Lower lobe of right lung (tissue), 2 donors: ENCODE data around the gene CRTC1. TPM values are rescaled to one million over a fixed set of nuclear protein-coding genes. Genes with fewer than 3 reads are reported as not detected.

Source experiments
- ATAC-seq, 2 donors: fragments of 200-7000 bp; cut with Tn5 transposase; one replicate each; pipeline ENCODE4 v1.9.1; 2020 to 2022; ENCODE audit warnings: mild to moderate bottlenecking in 2 of 2, moderate library complexity in 2 of 2
- DNase-seq: peaks from one replicate; pipeline ENCODE4 v3.0.0-alpha.2; 2020
- H3K27ac ChIP-seq: fragments of 200-600 bp; one replicate; pipeline ENCODE4 v1.8.0; 2022
- H3K27me3 ChIP-seq: fragments of 200-600 bp; one replicate; pipeline ENCODE4 v1.8.0; 2022; ENCODE audit warnings: low read depth
- H3K36me3 ChIP-seq: fragments of 200-600 bp; one replicate; pipeline ENCODE4 v1.8.0; 2022; ENCODE audit warnings: mild to moderate bottlenecking
- H3K4me1 ChIP-seq: fragments of 200-600 bp; one replicate; pipeline ENCODE4 v1.8.0; 2022
- H3K4me3 ChIP-seq: fragments of 200-600 bp; one replicate; pipeline ENCODE4 v1.8.0; 2022; ENCODE audit warnings: mild to moderate bottlenecking
- H3K9me3 ChIP-seq: fragments of 200-600 bp; one replicate; pipeline ENCODE4 v1.8.0; 2022
- CTCF ChIP-seq: fragments of 200-600 bp; IDR thresholded peaks from one replicate; pipeline ENCODE4 v1.8.0; 2022; ENCODE audit warnings: antibody characterized with exemption, mild to moderate bottlenecking
- intact Hi-C: fragments of 100-400 bp; cut with DNase I; formaldehyde crosslinking; loops from one replicate; pipeline ENCODE4 v1.11.0; 2022
- long read RNA-seq: library from polyadenylated mRNA; unstranded; transcript quantifications from one replicate; pipeline ENCODE4 v2.0.0, GENCODE V29; 2021
- total RNA-seq: library from RNA; stranded (reverse); fragmentation: NEBNext Ultra II Directional; extraction: Animal tissue kit (Norgen Biotek cat#: 25700); gene quantifications from one replicate; pipeline ENCODE4 v1.2.1, GENCODE V29; 2021
- donor health status: DM: no; HTN: yes; CAD: no; lungs with severe emphysema.

Gene CRTC1, protein sequence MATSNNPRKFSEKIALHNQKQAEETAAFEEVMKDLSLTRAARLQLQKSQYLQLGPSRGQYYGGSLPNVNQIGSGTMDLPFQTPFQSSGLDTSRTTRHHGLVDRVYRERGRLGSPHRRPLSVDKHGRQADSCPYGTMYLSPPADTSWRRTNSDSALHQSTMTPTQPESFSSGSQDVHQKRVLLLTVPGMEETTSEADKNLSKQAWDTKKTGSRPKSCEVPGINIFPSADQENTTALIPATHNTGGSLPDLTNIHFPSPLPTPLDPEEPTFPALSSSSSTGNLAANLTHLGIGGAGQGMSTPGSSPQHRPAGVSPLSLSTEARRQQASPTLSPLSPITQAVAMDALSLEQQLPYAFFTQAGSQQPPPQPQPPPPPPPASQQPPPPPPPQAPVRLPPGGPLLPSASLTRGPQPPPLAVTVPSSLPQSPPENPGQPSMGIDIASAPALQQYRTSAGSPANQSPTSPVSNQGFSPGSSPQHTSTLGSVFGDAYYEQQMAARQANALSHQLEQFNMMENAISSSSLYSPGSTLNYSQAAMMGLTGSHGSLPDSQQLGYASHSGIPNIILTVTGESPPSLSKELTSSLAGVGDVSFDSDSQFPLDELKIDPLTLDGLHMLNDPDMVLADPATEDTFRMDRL
- total RNA-seq: 16.2 TPM
- long read RNA-seq, partial matches to known transcripts: 4 of 31 reads
- long read RNA-seq, other reads (novel, unspliced or antisense): 25 of 31 reads

DNA sequence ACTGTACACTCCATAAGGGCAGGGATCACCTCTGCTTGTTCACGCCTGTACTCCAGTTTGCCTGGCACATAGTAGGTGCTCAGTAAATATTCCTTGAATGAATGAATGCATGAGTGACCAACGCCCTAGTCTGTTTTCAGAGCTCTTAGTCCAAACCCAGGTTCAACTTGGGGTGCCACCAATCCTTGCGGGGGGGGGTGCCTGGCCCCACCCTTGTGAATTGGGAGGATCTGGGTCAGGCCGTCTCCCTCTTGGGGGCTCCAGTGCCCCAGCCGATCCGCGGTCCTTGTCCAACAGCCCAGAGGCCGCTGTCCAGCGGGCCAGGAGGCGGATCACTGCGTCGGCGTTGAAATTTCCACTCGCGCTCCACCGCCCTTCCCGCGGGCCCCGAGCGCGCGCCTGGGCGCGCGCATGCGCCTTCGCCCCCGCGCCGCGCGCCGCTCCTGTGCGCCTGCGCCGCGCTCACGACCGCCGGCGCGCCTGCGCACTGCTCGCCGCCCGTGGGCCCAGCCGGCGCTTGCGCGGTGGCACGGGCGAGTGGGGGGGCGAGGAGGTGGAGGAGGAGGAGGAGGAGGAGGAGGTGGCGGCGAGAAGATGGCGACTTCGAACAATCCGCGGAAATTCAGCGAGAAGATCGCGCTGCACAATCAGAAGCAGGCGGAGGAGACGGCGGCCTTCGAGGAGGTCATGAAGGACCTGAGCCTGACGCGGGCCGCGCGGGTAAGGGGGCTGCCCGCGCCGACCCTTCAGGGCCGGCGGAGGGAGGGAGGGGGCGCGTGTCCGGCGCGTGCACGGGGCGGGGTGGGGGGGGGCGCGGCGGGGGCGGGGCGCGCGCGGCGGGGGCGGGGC, at the start of gene CRTC1:
CRTC1 (plus strand) TSS at position 572 of the 849 bp plus-strand sequence; CDS start at position 595, 23 bp downstream.
- peak within 1 kb of the TSS; percentile 83 for H3K27ac ChIP-seq
- peaks cover 31% of the 10 kb centered on the region for H3K4me1 ChIP-seq
- no peak for TF ChIP-seq CTCF
- no peaks in the 10 kb centered on the region for H3K36me3 ChIP-seq
- no peaks in the 10 kb centered on the region for H3K27me3 ChIP-seq
- no peaks in the 10 kb centered on the region for H3K9me3 ChIP-seq
- intact Hi-C loops: no loop called here
- H3K4me3 ChIP-seq: peak within 1 kb of the TSS; percentile 62
- DNase-seq (peak; percentile 90), ATAC-seq (peak; percentile 93 to 95)

DNA sequence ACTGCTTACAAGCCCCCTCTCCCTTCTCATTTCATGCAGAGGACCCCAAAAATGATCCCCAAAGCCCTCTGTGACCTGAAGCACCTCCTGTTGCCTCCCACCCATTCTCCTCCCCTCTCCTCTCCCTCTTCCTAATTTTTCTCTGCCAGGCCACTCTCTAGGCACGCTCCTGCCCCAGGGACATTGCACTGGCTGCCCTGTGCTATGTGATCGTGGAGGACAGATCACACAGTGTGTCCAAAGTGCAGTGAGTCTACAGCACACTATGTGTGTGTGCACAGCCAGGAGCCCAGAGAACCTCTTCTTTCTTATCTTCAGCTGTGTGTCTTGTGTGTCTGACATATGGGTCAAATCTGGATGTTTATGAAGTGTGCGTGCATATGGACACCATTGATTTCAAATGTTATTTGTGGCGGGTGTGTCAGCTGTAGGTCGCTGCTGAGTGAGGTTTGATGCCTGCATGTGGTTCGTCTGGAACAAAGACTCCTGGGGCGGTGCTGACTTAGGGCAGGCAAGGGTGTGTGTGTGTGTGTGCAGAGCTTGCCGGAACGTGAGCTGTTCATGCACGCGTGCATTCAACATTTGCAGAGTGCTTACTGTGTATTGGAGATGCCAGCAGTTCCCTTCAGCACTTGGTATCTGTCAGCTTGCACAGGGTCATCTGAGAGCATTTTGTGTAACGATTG, 48.7 kb upstream of the CRTC1 start:
- Histone ChIP-seq H3K9me3 (no peaks in the 10 kb centered on the region), H3K4me1 (peaks cover 20% of the 10 kb centered on the region), H3K27ac (no peak overlapping the region), H3K4me3 (no peak overlapping the region), H3K36me3 (no peaks in the 10 kb centered on the region), H3K27me3 (no peaks in the 10 kb centered on the region)
- intact Hi-C loops: no loop called here
- TF ChIP-seq CTCF: no peak
- no peak for ATAC-seq
- DNase-seq: no peak

DNA sequence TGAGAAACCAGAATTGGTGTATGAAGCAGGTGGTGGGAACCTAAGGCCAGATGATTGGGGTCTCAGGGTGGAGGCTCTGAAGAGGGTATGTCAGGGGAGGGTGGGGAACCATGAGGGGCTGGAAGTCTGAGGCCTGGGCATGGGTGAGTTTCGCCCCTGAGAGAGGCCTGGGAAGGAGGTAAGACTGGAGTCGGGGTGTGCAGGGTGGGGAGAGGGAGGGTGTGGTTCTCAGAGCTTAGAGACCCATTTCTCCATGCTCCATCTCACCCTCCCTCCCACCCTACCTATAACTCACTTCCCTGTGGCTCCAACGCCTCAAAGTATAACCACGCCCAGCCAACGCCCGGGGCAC, 47.7 kb upstream of the CRTC1 start:
- no peaks in the 10 kb centered on the region for H3K9me3 ChIP-seq
- H3K4me1 ChIP-seq: peaks cover 20% of the 10 kb centered on the region
- peaks cover 3% of the 10 kb centered on the region for H3K36me3 ChIP-seq
- no peak overlapping the region for H3K27ac ChIP-seq
- DNase-seq (no peak), ATAC-seq (no peak)
- peak overlapping the region; percentile 78 for H3K4me3 ChIP-seq
- no peak for TF ChIP-seq CTCF
- no peaks in the 10 kb centered on the region for H3K27me3 ChIP-seq
- intact Hi-C loops: no loop called here

GRCh38 chr19:18636183-18636968, 47.1 kb upstream of the CRTC1 start:
- ATAC-seq: peak; percentile 96 to 97
- DNase-seq: peak; percentile 99
- Histone ChIP-seq H3K27ac (peak overlapping the region; percentile 87), H3K36me3 (peaks cover 4% of the 10 kb centered on the region), H3K4me3 (peak overlapping the region; percentile 78), H3K9me3 (no peaks in the 10 kb centered on the region), H3K27me3 (no peaks in the 10 kb centered on the region), H3K4me1 (peaks cover 20% of the 10 kb centered on the region)
- TF ChIP-seq CTCF: no peak
- intact Hi-C loops: no loop called here
